Astrocyte (in vitro differentiated cells and primary cell): ENCODE measurements around the gene GPRIN1. TPM values are rescaled to one million over a fixed set of nuclear protein-coding genes. Genes with fewer than 3 reads are reported as not detected.

Experiments
- DNase-seq: peaks from one replicate; pipeline ENCODE4 v3.0.0-alpha.2; 2010; ENCODE audit warnings: low read depth
- FAIRE-seq: peaks from 2 replicates; lab custom pipeline; 2011; peaks lifted over from hg19 to GRCh38; lab: Jason Lieb, UNC
- H2AFZ ChIP-seq: 2 replicates; pipeline ENCODE4 v1.6.0; 2012; ENCODE audit warnings: low read depth, low read length, inconsistent platforms
- H3K27ac ChIP-seq: 2 replicates; pipeline ENCODE4 v1.5.1; 2011; ENCODE audit warnings: low read depth, low read length, inconsistent platforms
- H3K27me3 ChIP-seq: 2 replicates; pipeline ENCODE4 v1.6.0; 2011; ENCODE audit warnings: low read length, inconsistent platforms; ENCODE audit not compliant: insufficient read depth
- H3K36me3 ChIP-seq: 2 replicates; pipeline ENCODE4 v1.5.1; 2011; ENCODE audit warnings: low read length, inconsistent platforms; ENCODE audit not compliant: insufficient read depth
- H3K4me1 ChIP-seq: 2 replicates; pipeline ENCODE4 v1.5.1; 2011; ENCODE audit warnings: low read length, inconsistent platforms; ENCODE audit not compliant: insufficient read depth
- H3K4me2 ChIP-seq: 2 replicates; pipeline ENCODE4 v1.6.0; 2012; ENCODE audit warnings: low read length, inconsistent platforms
- H3K4me3 ChIP-seq: 2 replicates; pipeline ENCODE4 v1.5.1; 2011; ENCODE audit warnings: low read depth, mild to moderate bottlenecking, low read length, inconsistent platforms; ENCODE audit not compliant: insufficient read depth
- H3K79me2 ChIP-seq: 2 replicates; pipeline ENCODE4 v1.6.0; 2012; ENCODE audit warnings: mild to moderate bottlenecking, low read length, inconsistent platforms; ENCODE audit not compliant: insufficient read depth
- H3K9ac ChIP-seq: 2 replicates; pipeline ENCODE4 v1.6.0; 2012; ENCODE audit warnings: mild to moderate bottlenecking, low read length, inconsistent platforms
- H3K9me3 ChIP-seq: 2 replicates; pipeline ENCODE4 v1.5.1; 2012; ENCODE audit warnings: low read depth, mild to moderate bottlenecking, low read length, inconsistent platforms; ENCODE audit not compliant: insufficient read depth
- H4K20me1 ChIP-seq: 2 replicates; pipeline ENCODE4 v1.6.0; 2012; ENCODE audit warnings: low read length, inconsistent platforms; ENCODE audit not compliant: insufficient read depth
- H3K27ac Mint-ChIP-seq: one replicate; pipeline ENCODE4 v1.8.0; 2021; ENCODE audit warnings: mild to moderate bottlenecking, mixed read lengths; ENCODE audit not compliant: unreplicated experiment
- H3K27me3 Mint-ChIP-seq: one replicate; pipeline ENCODE4 v1.8.0; 2021; ENCODE audit warnings: low read depth, mixed read lengths; ENCODE audit not compliant: unreplicated experiment
- H3K36me3 Mint-ChIP-seq: one replicate; pipeline ENCODE4 v1.8.0; 2021; ENCODE audit warnings: low read depth, mixed read lengths; ENCODE audit not compliant: unreplicated experiment
- H3K4me1 Mint-ChIP-seq: one replicate; pipeline ENCODE4 v1.8.0; 2021; ENCODE audit warnings: low read depth, mixed read lengths; ENCODE audit not compliant: unreplicated experiment
- H3K4me3 Mint-ChIP-seq: one replicate; pipeline ENCODE4 v1.8.0; 2021; ENCODE audit warnings: mild to moderate bottlenecking, moderate library complexity, mixed read lengths; ENCODE audit not compliant: unreplicated experiment
- H3K9me3 Mint-ChIP-seq: one replicate; pipeline ENCODE4 v1.8.0; 2021; ENCODE audit warnings: mild to moderate bottlenecking, mixed read lengths; ENCODE audit not compliant: unreplicated experiment
- EZH2 ChIP-seq: IDR thresholded peaks from 2 replicates; pipeline ENCODE4 v1.6.1; 2012; ENCODE audit warnings: mild to moderate bottlenecking, low read length, inconsistent platforms; ENCODE audit not compliant: insufficient read depth
- total RNA-seq: library from RNA; stranded (reverse); gene quantifications from 2 replicates; pipeline ENCODE4 v1.2.1, GENCODE V29; 2021
- TF ChIP-seq, protein P1 (sequence below): IDR thresholded peaks from 2 replicates; pipeline ENCODE4 v1.5.1; 2011; ENCODE audit warnings: low read depth, mild to moderate bottlenecking, inconsistent platforms, low read length, moderate library complexity; ENCODE audit not compliant: insufficient read depth

The GPRIN1 gene
- total RNA-seq, 1 donor from 2014 or later, result 6.8 TPM

- Mint-ChIP-seq H3K27ac (no peak overlapping the region), H3K27me3 (peaks cover 53% of the 10 kb centered on the region), H3K36me3 (peaks cover 4% of the 10 kb centered on the region), H3K4me3 (peak overlapping the region; percentile 12), H3K9me3 (no peaks in the 10 kb centered on the region), H3K4me1 (peaks cover 27% of the 10 kb centered on the region)
- Histone ChIP-seq H3K27ac (no peak overlapping the region), H3K79me2 (no peaks in the 10 kb centered on the region), H3K9ac (no peak overlapping the region), H3K9me3 (no peaks in the 10 kb centered on the region), H3K4me2 (peak overlapping the region; percentile 7), H4K20me1 (no peaks in the 10 kb centered on the region), H3K27me3 (peaks cover 34% of the 10 kb centered on the region), H3K4me3 (no peak overlapping the region), H2AFZ (no peak overlapping the region), H3K36me3 (no peaks in the 10 kb centered on the region), H3K4me1 (peaks cover 15% of the 10 kb centered on the region)
- no peak for TF ChIP-seq EZH2
- TF ChIP-seq, protein P1, sequence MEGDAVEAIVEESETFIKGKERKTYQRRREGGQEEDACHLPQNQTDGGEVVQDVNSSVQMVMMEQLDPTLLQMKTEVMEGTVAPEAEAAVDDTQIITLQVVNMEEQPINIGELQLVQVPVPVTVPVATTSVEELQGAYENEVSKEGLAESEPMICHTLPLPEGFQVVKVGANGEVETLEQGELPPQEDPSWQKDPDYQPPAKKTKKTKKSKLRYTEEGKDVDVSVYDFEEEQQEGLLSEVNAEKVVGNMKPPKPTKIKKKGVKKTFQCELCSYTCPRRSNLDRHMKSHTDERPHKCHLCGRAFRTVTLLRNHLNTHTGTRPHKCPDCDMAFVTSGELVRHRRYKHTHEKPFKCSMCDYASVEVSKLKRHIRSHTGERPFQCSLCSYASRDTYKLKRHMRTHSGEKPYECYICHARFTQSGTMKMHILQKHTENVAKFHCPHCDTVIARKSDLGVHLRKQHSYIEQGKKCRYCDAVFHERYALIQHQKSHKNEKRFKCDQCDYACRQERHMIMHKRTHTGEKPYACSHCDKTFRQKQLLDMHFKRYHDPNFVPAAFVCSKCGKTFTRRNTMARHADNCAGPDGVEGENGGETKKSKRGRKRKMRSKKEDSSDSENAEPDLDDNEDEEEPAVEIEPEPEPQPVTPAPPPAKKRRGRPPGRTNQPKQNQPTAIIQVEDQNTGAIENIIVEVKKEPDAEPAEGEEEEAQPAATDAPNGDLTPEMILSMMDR, result no peak
- DNase-seq, result no peak
- FAIRE-seq, result no peak
Observed at GRCh38 chr5:176625966-176626875, 16.3 kb upstream of the GPRIN1 start.

DNA sequence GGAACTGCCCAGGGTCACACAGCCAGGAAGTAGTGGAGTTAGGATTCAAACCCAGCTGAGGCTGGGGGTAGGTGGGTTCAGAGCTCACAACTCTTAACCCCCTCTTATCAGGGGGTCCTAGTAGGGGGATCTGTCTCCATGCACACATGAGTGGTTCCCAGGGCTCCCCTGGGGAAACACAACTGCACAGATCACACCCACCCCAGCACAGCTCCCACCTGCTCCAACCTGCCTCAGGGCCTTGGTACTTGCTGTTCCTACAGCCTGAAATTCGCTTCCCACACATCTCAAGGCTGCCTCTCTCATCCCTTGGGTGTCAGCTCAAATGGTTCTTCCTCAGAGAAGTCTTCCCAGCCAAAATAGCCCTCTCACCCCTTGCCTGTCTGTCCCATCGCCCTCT is 15.6 kb upstream of the GPRIN1 start:
- FAIRE-seq (no peak), DNase-seq (no peak)
- no peaks in the 10 kb centered on the region for H3K9me3 ChIP-seq
- H2AFZ ChIP-seq, result no peak overlapping the region
- peak overlapping the region; percentile 7 for H3K4me2 ChIP-seq
- H3K4me3 ChIP-seq, result no peak overlapping the region
- H4K20me1 ChIP-seq, result no peaks in the 10 kb centered on the region
- Mint-ChIP-seq H3K27ac (no peak overlapping the region), H3K4me3 (no peak overlapping the region), H3K27me3 (peaks cover 48% of the 10 kb centered on the region), H3K4me1 (peaks cover 29% of the 10 kb centered on the region), H3K36me3 (peaks cover 4% of the 10 kb centered on the region), H3K9me3 (peaks cover 1% of the 10 kb centered on the region)
- H3K4me1 ChIP-seq, result peaks cover 19% of the 10 kb centered on the region
- TF ChIP-seq, protein P1, result no peak
- no peak for TF ChIP-seq EZH2
- no peaks in the 10 kb centered on the region for H3K36me3 ChIP-seq
- no peak overlapping the region for H3K9ac ChIP-seq
- no peak overlapping the region for H3K27ac ChIP-seq
- peaks cover 31% of the 10 kb centered on the region for H3K27me3 ChIP-seq
- H3K79me2 ChIP-seq, result no peaks in the 10 kb centered on the region

- peaks cover 4% of the 10 kb centered on the region for H3K36me3 Mint-ChIP-seq
- peaks cover 31% of the 10 kb centered on the region for H3K4me1 Mint-ChIP-seq
- peaks cover 4% of the 10 kb centered on the region for H3K9me3 Mint-ChIP-seq
- no peak overlapping the region for H2AFZ ChIP-seq
- DNase-seq, result no peak
- H3K79me2 ChIP-seq, result no peaks in the 10 kb centered on the region
- no peak overlapping the region for H3K4me3 Mint-ChIP-seq
- peaks cover 53% of the 10 kb centered on the region for H3K27me3 Mint-ChIP-seq
- H3K9me3 ChIP-seq, result no peaks in the 10 kb centered on the region
- H3K4me2 ChIP-seq, result no peak overlapping the region
- no peak for FAIRE-seq
- H3K36me3 ChIP-seq, result no peaks in the 10 kb centered on the region
- H3K27ac Mint-ChIP-seq, result no peak overlapping the region
- H3K9ac ChIP-seq, result no peak overlapping the region
- no peak overlapping the region for H3K27ac ChIP-seq
- H3K4me3 ChIP-seq, result no peak overlapping the region
- TF ChIP-seq, protein P1, result no peak
- no peak for TF ChIP-seq EZH2
- H3K4me1 ChIP-seq, result peaks cover 18% of the 10 kb centered on the region
- H3K27me3 ChIP-seq, result peaks cover 35% of the 10 kb centered on the region
- H4K20me1 ChIP-seq, result no peaks in the 10 kb centered on the region
Observed at GRCh38 chr5:176624938-176625337, 15.0 kb upstream of the GPRIN1 start.
